Measurements from ENCODE around the gene DLG2.

DNA sequence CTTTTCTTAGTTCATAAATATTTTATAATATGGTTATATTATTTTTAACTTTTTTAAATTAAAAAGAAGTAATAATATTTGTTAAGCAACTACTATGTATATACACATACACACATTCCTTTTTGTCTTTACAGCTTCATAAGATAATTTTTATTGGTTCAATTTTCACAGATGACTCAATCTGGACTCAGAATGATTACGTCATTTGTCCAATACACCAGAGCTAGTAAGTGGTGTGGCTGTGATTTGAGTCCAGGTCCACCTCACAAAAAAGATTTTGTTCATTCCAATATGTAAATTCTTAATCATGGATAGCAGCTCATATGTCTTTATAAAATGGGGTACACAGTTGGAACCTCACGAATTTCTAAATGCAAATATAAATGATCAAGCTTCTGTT, 1014.5 kb downstream of the DLG2 start:
- TF ChIP-seq, protein P1, sequence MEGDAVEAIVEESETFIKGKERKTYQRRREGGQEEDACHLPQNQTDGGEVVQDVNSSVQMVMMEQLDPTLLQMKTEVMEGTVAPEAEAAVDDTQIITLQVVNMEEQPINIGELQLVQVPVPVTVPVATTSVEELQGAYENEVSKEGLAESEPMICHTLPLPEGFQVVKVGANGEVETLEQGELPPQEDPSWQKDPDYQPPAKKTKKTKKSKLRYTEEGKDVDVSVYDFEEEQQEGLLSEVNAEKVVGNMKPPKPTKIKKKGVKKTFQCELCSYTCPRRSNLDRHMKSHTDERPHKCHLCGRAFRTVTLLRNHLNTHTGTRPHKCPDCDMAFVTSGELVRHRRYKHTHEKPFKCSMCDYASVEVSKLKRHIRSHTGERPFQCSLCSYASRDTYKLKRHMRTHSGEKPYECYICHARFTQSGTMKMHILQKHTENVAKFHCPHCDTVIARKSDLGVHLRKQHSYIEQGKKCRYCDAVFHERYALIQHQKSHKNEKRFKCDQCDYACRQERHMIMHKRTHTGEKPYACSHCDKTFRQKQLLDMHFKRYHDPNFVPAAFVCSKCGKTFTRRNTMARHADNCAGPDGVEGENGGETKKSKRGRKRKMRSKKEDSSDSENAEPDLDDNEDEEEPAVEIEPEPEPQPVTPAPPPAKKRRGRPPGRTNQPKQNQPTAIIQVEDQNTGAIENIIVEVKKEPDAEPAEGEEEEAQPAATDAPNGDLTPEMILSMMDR (IDR thresholded peaks at IDR 0.05; ENCODE audit: low read length): no peak
- no peak for TF ChIP-seq EZH2 (optimal IDR thresholded peaks at IDR 0.05; ENCODE audit: low read depth, low read length)

All from MM.1S (cell line).